ENCODE data around the gene MORC3.
"Not testable (repeated sequence)": the region's sequence is repeated elsewhere in the genome, so short reads cannot be mapped to it uniquely, and the experiment has no call there.

MORC3 gene

DNA sequence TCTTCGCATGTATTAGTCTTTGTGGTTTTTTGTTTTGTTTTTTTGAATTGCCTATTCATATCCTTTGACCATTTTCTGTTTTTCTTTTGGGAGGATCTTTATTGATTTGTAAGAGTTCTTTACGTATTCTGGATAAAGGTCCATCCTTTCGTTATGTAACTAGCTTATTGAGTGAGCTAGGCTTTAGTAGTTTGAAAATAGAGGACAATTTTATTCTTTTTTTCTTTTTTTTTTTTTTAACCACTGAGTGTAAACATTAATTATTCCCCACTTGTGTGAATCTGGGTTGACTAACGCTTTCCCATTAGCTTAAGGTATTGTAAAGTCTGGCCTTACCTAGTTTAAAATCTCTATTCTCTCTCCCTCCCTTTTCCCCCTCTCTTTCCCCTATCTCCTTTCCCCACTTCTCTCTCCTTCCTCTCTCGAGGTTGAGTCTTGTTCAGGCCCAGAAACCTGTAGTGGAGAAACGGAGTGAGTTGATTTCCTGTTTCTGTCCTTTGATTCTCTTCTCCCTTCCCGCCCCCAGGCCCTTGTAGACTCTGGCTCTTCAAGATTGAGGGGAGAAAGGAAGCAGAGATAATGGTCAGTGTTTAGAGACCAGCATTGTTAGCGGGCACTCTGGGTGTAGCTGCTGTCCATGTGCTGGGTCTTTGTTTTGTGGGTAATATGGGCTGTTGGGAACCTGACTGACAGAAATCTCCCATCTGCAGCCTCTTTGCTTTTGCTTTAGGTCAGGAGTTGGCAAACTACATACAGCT is 1.5 kb downstream of the MORC3 start:
- DNase-seq (ENCODE audit: low spot score) (no peak), FAIRE-seq (no peak)

DNA sequence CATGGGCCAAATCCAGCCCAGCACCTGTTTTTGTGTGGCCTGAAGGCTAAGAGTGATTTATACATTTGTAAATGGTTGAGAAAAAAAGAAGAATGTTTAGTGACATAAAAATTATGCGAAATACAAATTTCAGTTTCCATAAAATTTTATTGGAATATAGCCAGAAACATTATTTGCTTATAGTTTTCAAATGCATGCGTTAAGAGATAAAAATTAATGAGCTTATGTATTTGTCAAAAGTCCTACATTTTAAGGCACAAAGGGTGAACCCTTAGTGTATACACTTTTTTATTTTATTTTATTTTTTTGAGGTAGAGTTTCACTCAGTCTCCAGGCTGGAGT is 2.1 kb downstream of the MORC3 start:
- DNase-seq (ENCODE audit: low spot score) = no peak
- no peak for FAIRE-seq

DNA sequence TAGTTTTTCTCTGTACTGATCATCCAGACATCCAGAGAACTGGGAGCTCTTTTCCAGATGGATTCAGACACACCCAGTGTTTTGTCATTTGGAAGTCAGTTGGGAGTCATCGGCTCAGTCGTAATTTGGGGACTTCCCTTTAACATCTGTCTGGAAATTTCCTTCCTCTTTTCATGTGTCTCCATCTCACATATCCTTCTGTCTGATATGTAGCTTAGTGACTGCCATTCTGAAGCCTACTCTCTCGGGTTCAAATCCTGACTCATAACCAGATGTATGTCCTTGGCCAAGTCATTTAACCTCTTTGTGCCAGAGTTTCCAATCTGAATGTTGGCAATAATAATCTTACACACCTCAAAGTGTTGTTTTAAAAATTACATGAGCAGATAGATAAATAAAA is 3.0 kb downstream of the MORC3 start:
- no peak for FAIRE-seq
- peak; percentile 29 for DNase-seq (ENCODE audit: low spot score)

DNA sequence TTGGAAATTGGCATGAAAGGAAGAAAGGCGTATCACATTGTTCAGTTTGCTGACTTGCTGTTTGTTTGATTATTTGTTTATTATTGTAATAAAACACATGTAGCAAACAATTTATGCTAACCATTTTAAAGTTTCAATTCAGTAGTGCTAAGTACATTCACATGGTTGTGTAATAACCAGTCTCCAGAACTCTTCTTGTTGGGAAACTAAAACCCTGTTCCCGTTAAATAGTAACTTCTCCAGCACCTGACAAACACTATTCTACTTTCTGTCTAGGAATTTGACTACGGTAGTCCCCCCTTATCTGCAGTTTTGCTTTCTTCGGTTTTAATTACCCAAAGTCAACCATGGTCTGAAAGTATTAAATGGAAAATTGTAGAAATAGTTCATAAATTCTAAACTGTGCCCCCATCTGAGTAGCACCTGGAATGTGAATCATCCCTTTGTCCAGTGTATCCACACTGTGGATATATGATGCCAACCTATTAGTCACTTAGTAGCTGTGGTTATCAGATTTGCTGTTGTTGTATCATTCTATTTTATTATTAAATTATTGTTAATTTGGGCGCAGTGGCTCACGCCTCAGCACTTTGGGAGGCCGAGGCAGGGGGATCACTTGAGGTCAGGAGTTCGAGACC is 5.5 kb downstream of the MORC3 start:
- FAIRE-seq (peak; percentile 71), DNase-seq (ENCODE audit: low spot score) (peak; percentile 50)

DNA sequence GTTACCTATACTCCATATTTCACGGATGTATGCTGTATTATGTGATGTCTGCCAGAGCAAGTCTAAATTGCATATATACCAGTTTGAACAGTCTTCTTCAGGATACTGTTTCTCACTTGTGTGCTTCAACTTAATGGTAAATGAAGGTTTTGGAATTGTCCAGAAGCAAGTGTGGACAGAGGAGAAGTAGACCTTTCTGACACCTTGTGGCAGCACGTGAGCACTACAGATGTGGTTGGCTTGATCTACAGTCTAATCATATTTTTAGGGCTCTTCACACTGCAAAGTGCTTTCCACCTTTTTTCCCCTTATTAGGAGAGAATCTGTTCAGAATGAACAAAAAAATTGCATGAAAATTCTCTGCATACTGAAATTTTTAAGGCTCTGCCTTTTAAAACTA is 10.9 kb downstream of the MORC3 start:
- DNase-seq (ENCODE audit: low spot score) = peak; percentile 39
- no peak for FAIRE-seq

DNA sequence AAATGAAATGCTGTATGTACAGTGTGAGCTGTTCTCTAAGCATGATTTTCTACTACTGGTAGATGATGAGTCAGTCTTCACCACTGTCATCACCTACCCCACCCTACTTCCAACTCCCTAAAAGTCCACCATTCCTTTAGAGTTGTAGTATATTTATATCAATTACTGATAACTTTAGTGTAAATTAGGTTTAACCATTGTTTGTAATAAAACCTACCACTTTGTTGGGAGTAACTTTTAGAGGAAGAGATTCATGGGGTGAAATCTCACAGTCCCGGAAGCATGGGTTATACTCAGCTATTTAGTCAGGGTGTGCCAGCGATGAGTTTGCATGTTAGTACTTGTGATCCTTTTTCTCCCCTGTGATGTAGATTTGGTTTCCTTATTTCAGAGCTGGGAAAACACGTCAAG is 17.1 kb downstream of the MORC3 start:
- FAIRE-seq (peak; percentile 55), DNase-seq (ENCODE audit: low spot score) (no peak)

DNA sequence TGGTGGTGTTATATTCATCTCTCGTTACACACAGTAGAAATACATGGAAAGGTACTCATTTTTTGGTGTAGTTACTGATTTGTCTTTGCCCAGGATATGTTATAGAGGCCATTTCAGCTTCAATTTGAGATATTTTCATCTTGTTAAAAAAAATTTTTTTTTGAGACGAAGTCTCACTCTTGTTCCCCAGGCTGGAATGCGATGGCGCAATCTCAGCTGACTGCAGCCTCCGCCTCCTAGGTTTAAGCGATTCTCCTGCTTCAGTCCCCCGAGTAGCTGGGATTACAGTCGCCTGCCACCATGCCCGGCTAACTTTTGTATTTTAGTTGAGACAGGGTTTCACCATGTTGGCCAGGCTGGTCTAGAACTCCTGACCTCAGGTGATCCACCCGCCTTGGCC is 19.0 kb downstream of the MORC3 start:
- FAIRE-seq = no peak

DNA sequence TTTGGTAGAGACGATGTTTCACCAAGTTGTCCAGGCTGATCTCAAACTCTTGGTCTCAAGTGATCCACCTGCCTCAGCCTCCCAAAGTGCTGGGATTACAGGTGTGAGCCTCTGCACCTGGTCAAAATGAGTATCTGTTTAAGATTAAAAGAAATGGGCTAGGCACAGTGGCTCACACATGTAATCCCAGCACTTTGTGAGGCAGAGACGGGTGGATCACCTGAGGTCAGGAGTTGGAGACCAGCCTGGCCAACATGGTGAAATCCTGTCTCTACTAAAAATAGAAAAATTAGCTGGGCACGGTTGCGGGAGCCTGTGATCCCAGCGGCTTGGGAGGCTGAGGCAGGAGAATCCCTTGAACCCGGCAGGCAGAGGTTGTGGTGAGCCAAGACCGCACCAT is 22.6 kb downstream of the MORC3 start:
- not testable (repeated sequence) for FAIRE-seq; DNase-seq (ENCODE audit: low spot score)

More for the DNA sequence above, 19.0 kb downstream of the MORC3 start:
- DNase-seq (ENCODE audit: low spot score) = no peak

DNA sequence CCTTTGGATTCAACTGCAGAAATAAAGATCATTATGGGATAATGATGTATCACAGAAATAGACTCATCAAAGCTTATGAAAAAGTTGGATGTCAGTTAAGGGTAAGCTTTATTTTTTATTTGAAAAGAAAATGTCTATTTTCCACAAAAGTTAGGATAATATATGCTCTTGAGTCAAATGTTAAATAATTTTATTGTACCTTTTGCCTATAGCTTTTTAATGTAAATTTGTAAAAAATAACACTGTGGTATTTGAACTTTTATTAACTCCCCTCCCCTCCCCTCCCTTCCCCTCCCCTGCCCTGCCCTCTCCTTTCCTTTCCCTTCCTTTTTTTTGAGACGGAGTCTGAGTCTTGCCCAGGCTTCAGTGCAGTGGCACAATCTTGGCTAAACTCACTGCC is 24.9 kb downstream of the MORC3 start:
- DNase-seq (ENCODE audit: low spot score) (no peak), FAIRE-seq (no peak)

DNA sequence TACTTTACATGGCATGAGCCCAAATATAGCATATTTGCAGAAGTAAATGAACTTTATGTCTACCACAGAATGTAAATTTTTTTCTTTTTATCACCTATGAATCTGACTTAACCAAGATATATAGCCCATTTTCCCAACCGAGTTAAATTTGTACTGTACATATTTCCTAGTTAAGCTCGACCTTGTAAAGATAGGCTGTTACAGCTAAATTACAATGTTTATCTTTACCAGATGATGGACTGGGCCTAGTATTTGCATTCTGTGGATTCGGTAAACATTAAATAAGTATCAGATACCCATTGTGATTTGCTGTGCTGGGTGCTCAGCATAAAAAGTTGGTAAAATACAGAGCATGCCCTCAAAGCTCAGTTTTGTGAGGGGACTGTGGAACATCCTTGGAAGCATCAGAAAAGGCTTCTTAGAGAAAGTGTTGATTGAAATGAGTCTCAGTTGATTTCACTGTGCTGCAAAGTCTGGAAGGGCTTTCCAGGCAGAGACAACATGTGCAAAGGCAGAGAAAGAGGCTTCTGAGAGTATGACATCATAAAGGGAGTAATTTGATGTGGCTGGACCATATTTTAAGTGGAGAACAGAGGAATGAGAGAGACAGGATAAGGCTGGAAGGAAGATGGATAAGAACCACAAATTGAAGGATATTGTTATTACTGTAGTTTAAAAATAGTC is 27.4 kb downstream of the MORC3 start:
- FAIRE-seq = no peak

DNA sequence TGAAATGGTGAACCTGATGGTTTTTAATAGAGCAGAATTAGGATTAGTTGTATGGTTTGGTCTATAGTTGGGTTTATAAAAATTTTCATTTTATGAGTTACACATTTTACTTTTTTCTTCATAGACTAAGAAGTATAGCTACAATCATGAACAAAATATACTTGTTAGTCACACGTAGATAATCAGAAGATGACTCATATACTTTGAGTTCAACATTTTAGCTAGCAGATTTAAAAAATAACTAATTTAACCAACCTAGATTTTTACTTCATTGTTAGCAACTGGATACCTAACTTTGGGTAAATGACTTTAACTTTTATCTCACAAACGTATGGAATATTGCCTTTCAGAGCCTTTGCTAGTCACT is 27.9 kb downstream of the MORC3 start:
- FAIRE-seq (peak; percentile 78), DNase-seq (ENCODE audit: low spot score) (no peak)

More for the DNA sequence above, 27.4 kb downstream of the MORC3 start:
- no peak for DNase-seq (ENCODE audit: low spot score)

DNA sequence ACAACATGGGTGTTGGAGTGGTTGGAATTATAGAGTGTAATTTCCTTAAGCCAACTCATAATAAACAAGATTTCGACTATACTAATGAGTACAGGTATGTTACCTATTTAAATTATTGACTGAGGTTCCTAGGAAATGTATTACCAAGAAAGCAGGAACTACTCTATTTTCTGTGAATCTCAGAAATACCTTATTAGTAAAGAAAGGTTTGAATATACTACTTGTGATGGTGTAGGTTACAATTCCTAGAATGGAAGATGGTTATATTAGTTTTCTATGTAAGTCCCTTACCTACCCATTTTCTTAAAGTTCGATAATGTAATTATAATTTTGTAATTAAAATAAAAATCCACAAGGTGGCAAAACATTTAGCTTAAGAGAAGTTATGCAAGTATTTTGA is 29.3 kb downstream of the MORC3 start:
- DNase-seq (ENCODE audit: low spot score) (no peak), FAIRE-seq (no peak)

DNA sequence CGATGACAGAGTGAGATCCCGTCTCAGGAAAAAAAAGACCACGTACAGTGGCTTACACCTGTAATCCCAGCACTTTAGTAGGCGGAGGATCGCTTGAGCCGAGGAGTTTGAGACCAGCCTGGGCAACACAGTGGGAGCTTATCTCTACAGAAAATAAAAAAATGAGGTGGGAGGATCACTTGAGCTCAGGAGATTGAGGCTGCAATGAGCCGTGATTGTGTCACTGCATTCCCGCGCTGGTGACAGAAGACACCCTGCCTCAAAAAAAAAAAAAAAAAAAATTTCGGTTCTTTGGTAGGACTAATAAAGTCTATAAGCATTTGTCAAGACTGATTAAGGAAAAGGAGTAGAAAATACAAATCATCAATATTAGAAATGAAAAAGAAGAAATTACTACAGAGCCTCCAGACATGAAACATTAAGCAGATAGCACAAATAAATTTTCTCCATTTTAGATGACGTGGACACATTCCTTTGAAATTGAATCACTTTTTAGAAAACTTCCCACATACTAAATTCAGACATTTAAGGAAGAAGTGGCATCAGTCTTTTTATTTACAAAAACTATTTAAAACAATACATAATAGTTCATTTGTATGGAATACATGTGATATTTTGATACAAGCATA is 30.4 kb downstream of the MORC3 start:
- DNase-seq (ENCODE audit: low spot score) = no peak

DNA sequence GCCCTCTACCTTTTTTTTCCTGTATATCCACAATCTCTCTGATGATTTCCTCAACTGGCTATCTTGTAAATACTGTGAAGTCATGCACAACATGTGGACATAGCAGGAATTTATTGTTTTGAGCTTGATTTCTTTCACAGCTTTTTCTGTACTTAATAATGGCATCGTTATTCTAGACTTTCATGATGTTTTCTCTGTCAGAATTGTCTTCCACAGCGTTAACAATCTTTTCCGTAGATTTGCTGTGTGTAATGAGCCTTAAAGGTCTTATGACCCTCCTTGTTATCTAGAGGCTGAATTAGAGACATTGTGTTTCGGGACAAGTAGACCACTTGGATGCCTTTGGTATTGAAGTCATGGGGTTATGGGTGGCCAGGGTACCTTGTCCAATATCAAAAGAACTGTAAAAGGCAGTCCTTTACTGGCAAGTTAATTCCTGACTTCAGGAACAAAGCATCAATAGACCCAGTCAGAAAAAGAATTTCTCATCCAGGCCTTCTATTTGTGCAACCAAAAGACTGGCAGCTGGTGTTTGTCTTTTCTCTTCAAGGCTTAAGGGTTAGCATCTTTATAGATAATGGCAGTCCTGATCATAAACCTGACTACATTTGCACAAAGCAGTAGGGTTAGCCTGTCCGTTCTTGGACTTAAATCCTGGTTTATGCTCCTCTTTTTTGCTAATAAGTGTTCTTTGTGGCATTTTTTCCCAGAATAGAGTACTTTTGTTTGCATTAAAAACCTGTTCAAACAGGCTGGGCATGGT is 35.1 kb downstream of the MORC3 start:
- FAIRE-seq = no peak
- DNase-seq (ENCODE audit: low spot score) = no peak

More for the DNA sequence above, 30.4 kb downstream of the MORC3 start:
- FAIRE-seq = no peak

DNA sequence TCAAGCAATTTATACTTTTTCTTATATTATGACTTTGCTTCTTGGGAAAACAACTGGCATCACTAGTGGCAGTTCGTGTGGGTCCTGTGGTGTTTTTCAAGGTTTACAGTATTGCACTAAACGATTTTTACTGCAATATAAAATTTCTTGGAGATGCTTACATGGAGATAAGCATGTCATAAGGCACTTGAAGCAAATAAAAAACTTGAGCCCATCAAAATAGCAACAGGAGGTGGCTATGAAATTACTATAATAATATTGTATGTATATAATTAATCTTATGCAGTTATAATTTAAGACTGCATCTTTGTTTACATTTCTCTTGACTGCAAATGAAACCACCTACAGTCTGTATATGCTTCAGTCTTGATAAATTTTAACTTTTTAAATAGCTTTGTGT is 35.9 kb downstream of the MORC3 start:
- DNase-seq (ENCODE audit: low spot score) (no peak), FAIRE-seq (no peak)

DNA sequence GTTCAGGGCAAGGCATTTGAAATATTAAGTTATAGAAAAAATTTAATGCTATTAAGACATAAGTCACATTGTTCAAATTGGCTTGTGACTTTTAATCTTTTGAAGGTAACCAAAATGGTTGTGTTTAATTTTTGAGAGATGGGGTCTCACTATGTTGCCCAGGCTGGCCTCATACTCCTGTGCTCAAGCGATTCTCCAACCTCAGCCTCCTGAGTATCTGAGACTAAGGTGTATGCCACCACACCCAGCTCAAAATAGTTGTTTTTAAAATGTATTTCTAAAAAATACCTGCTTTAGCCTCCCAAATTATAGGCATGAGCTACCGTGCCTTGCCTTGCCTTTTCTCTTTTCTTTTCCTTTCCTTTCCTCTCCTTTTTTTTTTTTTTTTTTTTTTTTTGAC is 39.2 kb downstream of the MORC3 start:
- DNase-seq (ENCODE audit: low spot score) = no peak
- FAIRE-seq = no peak

DNA sequence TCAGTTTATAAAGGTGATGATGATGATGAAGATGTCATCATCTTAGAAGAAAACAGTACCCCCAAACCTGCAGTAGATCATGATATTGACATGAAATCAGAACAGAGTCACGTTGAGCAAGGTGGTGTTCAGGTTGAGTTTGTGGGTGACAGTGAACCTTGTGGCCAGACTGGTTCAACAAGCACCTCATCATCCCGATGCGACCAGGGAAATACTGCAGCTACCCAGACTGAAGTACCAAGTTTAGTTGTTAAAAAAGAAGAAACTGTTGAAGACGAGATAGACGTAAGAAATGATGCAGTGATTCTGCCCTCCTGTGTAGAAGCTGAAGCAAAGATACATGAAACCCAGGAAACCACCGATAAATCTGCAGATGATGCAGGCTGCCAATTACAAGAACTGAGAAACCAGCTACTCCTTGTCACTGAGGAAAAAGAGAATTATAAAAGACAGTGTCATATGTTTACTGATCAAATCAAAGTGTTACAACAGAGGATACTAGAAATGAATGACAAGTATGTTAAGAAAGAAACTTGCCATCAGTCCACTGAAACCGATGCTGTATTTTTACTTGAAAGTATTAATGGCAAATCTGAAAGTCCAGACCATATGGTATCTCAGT is 49.2 kb downstream of the MORC3 start:
- FAIRE-seq = no peak
- DNase-seq (ENCODE audit: low spot score) = no peak

DNA sequence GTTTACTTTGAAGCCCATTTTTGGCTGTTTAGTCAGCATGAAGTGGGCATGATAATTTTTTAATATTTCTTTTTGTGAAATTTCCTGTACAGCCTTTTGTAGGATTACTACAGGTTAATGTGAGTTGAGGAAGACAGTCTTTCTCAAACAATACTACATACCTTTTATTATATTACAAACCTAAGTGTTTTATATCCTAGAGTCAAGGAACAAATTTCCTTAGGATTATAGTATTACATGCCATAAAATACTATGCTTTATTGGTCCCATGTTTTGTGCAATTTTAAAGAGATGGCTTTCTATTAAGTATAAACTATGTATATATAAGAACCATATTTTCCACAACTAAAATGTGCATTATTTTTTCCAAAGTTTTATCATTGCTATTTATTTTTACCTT is 56.0 kb downstream of the MORC3 start:
- no peak for FAIRE-seq
- DNase-seq (ENCODE audit: low spot score) = no peak

DNA sequence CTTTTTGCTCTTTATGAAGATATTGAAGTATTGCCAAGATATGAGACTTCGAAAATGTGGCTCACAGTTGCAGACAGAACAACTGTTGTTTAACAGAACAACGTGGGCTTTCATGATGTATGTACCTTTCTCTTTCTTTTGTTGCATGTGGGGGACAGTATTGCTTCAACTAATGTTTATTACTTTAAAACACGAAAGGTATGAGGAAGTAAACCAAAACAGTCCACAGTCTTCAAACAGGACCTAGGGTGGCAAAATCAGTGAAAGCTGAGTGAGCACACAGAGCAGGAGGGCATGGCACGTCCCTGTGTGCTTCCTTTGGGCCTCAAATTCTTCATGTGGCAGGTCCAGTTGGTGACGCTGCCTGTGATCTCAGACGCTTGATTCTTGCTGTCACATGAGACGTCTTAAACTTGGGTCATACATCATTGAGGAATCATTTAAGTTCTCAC is 57.4 kb downstream of the MORC3 start:
- no peak for DNase-seq (ENCODE audit: low spot score)
- FAIRE-seq = no peak

DNA sequence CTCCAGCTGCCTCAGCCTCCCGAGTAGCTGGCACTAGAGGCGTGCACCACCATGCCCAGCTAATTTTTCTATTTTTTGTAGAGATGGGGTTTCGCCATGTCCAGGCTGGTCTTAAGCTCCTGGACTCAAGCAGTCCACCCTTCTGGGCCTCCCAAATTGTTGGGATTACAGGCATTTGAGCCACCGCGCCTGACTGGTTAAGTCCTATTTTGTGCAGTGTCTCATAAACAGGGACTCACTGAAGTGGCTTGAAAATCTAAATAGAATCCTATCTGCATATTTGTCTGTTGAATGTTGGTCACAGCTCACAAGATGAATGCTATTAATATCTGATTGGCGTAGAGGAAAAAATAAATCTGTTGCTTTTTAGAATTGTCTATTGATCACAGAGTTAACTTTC is 59.3 kb downstream of the MORC3 start:
- no peak for FAIRE-seq
- no peak for DNase-seq (ENCODE audit: low spot score)

Data from RCC 7860 (cell line).